OCI-LY3 (cell line): ENCODE results near the gene TMEM231.

Experiments used
- H2AFZ ChIP-seq: fragments of 200-600, 300-600 bp; shearing (Covaris generic); 2 replicates; pipeline ENCODE4 v1.6.0; 2014; ENCODE audit warnings: antibody characterized with exemption, low read depth, low read length
- H3K27ac ChIP-seq: fragments of 200-600, 300-600 bp; sonication (generic); 2 replicates; pipeline ENCODE4 v1.5.1; 2014; ENCODE audit warnings: mild to moderate bottlenecking, low read length, moderate library complexity, mixed read lengths
- H3K27me3 ChIP-seq: fragments of 200-600, 300-600 bp; sonication (generic); 2 replicates; pipeline ENCODE4 v1.6.1; 2014; ENCODE audit warnings: low read depth, low read length, mixed read lengths
- H3K36me3 ChIP-seq: fragments of 200-600, 300-600 bp; sonication (generic); replicated peaks from 2 replicates; pipeline ENCODE3; 2014; ENCODE audit warnings: low read depth, low read length, mixed read lengths
- H3K4me1 ChIP-seq: fragments of 300-600, 200-600 bp; sonication (generic); 2 replicates; pipeline ENCODE4 v1.6.1; 2014; ENCODE audit warnings: low read length, mixed read lengths
- H3K4me2 ChIP-seq: fragments of 200-600, 300-600 bp; sonication (generic); 2 replicates; pipeline ENCODE4 v1.6.1; 2014; ENCODE audit warnings: low read length, mixed read lengths
- H3K4me3 ChIP-seq: fragments of 300-600, 200-600 bp; sonication (generic); 2 replicates; pipeline ENCODE4 v1.5.1; 2014; ENCODE audit warnings: antibody characterized with exemption, mild to moderate bottlenecking, low read length, moderate library complexity
- H3K79me2 ChIP-seq: fragments of 300-600, 200-600 bp; shearing (Covaris generic); 2 replicates; pipeline ENCODE4 v1.6.1; 2014; ENCODE audit warnings: mild to moderate bottlenecking, low read length, mixed read lengths
- H3K9ac ChIP-seq: fragments of 300-600, 200-600 bp; shearing (Covaris generic); 2 replicates; pipeline ENCODE4 v1.6.0; 2014; ENCODE audit warnings: mild to moderate bottlenecking, low read length, moderate library complexity
- H3K9me3 ChIP-seq: fragments of 200-600, 300-600 bp; shearing (Covaris generic); 2 replicates; pipeline ENCODE4 v1.6.1; 2014; ENCODE audit warnings: low read length, mixed read lengths; ENCODE audit not compliant: insufficient read depth
- H4K20me1 ChIP-seq: fragments of 200-600, 300-600 bp; sonication (generic); 2 replicates; pipeline ENCODE4 v1.6.1; 2016; ENCODE audit warnings: low read length, mixed read lengths; ENCODE audit not compliant: insufficient read depth
- CTCF ChIP-seq: fragments of 200-600, 300-600 bp; sonication (generic); IDR thresholded peaks from 2 replicates; pipeline ENCODE4 v1.5.1; 2014; ENCODE audit warnings: antibody characterized with exemption, low read length, low read depth
- EZH2phosphoT487 ChIP-seq: fragments of 200-600 bp; shearing (Covaris generic); IDR thresholded peaks from 2 replicates; pipeline ENCODE4 v1.6.1; 2018; ENCODE audit warnings: antibody characterized with exemption, mixed run types, low read depth

Gene TMEM231

GRCh38 chr16:75578725-75579124 lies 22.7 kb upstream of the TMEM231 start:
- Histone ChIP-seq H4K20me1 (peaks cover 17% of the 10 kb centered on the region), H3K4me1 (peaks cover 13% of the 10 kb centered on the region), H3K4me3 (no peak overlapping the region), H3K79me2 (no peaks in the 10 kb centered on the region), H3K27ac (no peak overlapping the region), H2AFZ (no peak overlapping the region), H3K36me3 (peaks cover 48% of the 10 kb centered on the region), H3K27me3 (no peaks in the 10 kb centered on the region), H3K9ac (no peak overlapping the region), H3K4me2 (no peak overlapping the region), H3K9me3 (no peaks in the 10 kb centered on the region)
- TF ChIP-seq CTCF = no peak
- no peak for TF ChIP-seq EZH2phosphoT487

- Histone ChIP-seq H4K20me1 (peaks cover 22% of the 10 kb centered on the region), H3K27ac (no peak overlapping the region), H3K36me3 (peaks cover 53% of the 10 kb centered on the region), H3K9me3 (no peaks in the 10 kb centered on the region), H3K4me3 (no peak overlapping the region), H2AFZ (no peak overlapping the region), H3K9ac (no peak overlapping the region), H3K79me2 (no peaks in the 10 kb centered on the region), H3K27me3 (no peaks in the 10 kb centered on the region), H3K4me1 (peaks cover 11% of the 10 kb centered on the region; the same call in 1 of the 2 replicates), H3K4me2 (no peak overlapping the region)
- TF ChIP-seq CTCF (no peak), EZH2phosphoT487 (no peak)
Observed at GRCh38 chr16:75578212-75578611, 22.2 kb upstream of the TMEM231 start.

GRCh38 chr16:75576384-75576811 lies 20.3 kb upstream of the TMEM231 start:
- H3K4me3 ChIP-seq = no peak overlapping the region
- no peak overlapping the region for H3K9ac ChIP-seq
- TF ChIP-seq CTCF (no peak), EZH2phosphoT487 (no peak)
- peaks cover 30% of the 10 kb centered on the region for H4K20me1 ChIP-seq
- H2AFZ ChIP-seq = no peak overlapping the region
- H3K4me1 ChIP-seq = peaks cover 29% of the 10 kb centered on the region
- H3K79me2 ChIP-seq = 0 out of 2 replicates have a peak, but pooled peaks cover 7% of the 10 kb centered on the region
- no peaks in the 10 kb centered on the region for H3K27me3 ChIP-seq
- H3K36me3 ChIP-seq = peaks cover 66% of the 10 kb centered on the region
- H3K9me3 ChIP-seq = no peaks in the 10 kb centered on the region
- no peak overlapping the region for H3K4me2 ChIP-seq
- H3K27ac ChIP-seq = no peak overlapping the region

- Histone ChIP-seq H3K4me1 (peaks cover 33% of the 10 kb centered on the region), H3K9me3 (no peaks in the 10 kb centered on the region), H2AFZ (no peak overlapping the region), H3K4me3 (no peak overlapping the region), H4K20me1 (peaks cover 30% of the 10 kb centered on the region), H3K27ac (no peak overlapping the region), H3K79me2 (0 out of 2 replicates have a peak, but pooled peaks cover 10% of the 10 kb centered on the region), H3K9ac (no peak overlapping the region), H3K27me3 (no peaks in the 10 kb centered on the region), H3K36me3 (peaks cover 70% of the 10 kb centered on the region), H3K4me2 (no peak overlapping the region)
- TF ChIP-seq CTCF (no peak), EZH2phosphoT487 (no peak)
Observed at GRCh38 chr16:75575958-75576357, 19.9 kb upstream of the TMEM231 start.
